Measurements from ENCODE around the gene CCNY. TPM values are rescaled to one million over a fixed set of nuclear protein-coding genes. Genes with fewer than 3 reads are reported as not detected.
A peak's percentile ranks its signal among the peaks of the same experiment; 100 is the strongest.

Gene CCNY
- total RNA-seq, 4 donors from 2014 or later: 23.9 to 68.1 (median 39.5) TPM

DNA sequence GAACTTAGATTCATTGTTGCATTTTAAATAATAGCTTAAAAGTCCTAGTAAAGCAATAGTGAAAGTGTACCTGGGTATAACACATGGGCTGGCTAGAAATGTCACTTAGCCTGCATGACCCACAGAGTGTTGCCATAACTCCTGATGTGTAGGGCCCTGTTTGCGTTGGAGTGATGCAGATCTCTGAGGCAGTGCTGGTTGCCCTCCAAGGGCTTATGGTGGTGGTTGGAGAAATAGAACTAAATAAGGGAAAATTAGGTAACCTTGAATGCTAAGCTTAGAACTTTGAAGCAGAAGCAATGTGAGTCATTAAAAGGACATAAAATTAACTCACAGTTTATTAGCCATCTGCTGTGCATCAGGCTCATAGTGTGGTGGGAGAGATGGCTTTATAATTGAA lies 105.7 kb downstream of the CCNY start:
- DNase-seq (no peak), ATAC-seq (peak in 1 of 2 donors; percentile 59)
- H3K4me3 ChIP-seq: no peak overlapping the region
- in situ Hi-C loops (cut with MboI; ENCODE audit: low sequenced_read_pairs in 4 of 4): no loop called here
- peaks cover 0 to 6% (median 0%) of the 10 kb centered on the region in 3 donors for H3K9me3 ChIP-seq
- no peaks in the 10 kb centered on the region for H3K36me3 ChIP-seq
- intact Hi-C loops (cut with DNase I; ENCODE audit: low total_unique reads): no loop called here
- peaks cover 14 to 35% of the 10 kb centered on the region in 2 donors for H3K4me1 ChIP-seq
- H3K27ac ChIP-seq: peak overlapping the region in 3 of 4 donors; percentile 24 to 55 (median 38)
- H3K27me3 ChIP-seq: no peaks in the 10 kb centered on the region
- TF ChIP-seq POLR2A (IDR thresholded peaks at IDR 0.05): no peak
- TF ChIP-seq, protein P1, sequence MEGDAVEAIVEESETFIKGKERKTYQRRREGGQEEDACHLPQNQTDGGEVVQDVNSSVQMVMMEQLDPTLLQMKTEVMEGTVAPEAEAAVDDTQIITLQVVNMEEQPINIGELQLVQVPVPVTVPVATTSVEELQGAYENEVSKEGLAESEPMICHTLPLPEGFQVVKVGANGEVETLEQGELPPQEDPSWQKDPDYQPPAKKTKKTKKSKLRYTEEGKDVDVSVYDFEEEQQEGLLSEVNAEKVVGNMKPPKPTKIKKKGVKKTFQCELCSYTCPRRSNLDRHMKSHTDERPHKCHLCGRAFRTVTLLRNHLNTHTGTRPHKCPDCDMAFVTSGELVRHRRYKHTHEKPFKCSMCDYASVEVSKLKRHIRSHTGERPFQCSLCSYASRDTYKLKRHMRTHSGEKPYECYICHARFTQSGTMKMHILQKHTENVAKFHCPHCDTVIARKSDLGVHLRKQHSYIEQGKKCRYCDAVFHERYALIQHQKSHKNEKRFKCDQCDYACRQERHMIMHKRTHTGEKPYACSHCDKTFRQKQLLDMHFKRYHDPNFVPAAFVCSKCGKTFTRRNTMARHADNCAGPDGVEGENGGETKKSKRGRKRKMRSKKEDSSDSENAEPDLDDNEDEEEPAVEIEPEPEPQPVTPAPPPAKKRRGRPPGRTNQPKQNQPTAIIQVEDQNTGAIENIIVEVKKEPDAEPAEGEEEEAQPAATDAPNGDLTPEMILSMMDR (IDR thresholded peaks at IDR 0.05 in 4 of 5, conservative IDR thresholded peaks at IDR 0.05 in 1 of 5): no peak

DNA sequence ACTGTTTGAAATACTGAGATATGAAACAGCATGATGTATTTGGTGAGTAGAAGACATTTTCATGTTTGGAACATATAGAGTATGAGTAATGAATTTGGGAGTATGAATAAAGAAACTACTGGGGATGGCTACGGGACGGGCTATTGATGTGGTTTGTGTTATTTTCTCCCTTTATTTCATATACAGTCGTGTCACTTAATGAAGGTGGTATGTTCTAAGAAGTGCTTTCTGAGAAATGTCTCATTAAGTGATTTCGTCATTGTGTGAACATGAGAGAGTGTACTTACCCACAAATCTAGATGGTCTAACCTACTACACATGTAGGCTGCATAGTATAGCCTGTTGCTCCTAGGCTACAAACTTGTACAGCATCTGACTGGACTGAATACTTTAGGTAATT lies 106.3 kb downstream of the CCNY start:
- in situ Hi-C loops (cut with MboI; ENCODE audit: low sequenced_read_pairs in 4 of 4): no loop called here
- peaks cover 0 to 6% (median 0%) of the 10 kb centered on the region in 3 donors for H3K9me3 ChIP-seq

DNA sequence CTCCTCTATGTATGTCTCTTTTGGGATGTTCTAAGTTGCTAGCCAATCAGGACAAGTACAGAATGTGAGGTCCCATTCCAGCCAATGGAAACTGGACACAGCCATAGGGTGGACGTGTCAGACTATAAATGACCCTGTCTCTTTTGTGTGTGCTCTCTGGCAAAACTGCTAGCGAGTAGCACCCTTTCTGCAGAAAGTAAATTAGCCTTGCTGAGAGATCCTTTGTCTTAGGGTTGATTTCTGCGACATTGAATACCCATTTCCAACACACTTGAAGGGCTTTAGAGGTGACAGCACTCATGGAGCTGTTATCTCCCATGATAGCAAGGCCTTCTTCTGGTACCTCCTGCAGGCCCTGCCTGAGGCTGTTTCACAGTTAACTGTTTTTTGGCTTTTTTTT lies 107.5 kb downstream of the CCNY start:
- Histone ChIP-seq H3K9me3 (peaks cover 0 to 6% (median 0%) of the 10 kb centered on the region in 3 donors), H3K4me3 (no peak overlapping the region), H3K27ac (peak overlapping the region in 1 of 4 donors; percentile 10), H3K27me3 (no peaks in the 10 kb centered on the region), H3K36me3 (no peaks in the 10 kb centered on the region), H3K4me1 (peaks cover 32 to 53% of the 10 kb centered on the region in 2 donors)
- in situ Hi-C loops (cut with MboI; ENCODE audit: low sequenced_read_pairs in 4 of 4) (no loop called here), intact Hi-C loops (cut with DNase I; ENCODE audit: low total_unique reads) (no loop called here)
- no peak for TF ChIP-seq POLR2A (IDR thresholded peaks at IDR 0.05)
- TF ChIP-seq, protein P1 (IDR thresholded peaks at IDR 0.05 in 4 of 5, conservative IDR thresholded peaks at IDR 0.05 in 1 of 5): no peak
- no peak for ATAC-seq
- DNase-seq: no peak

More for the DNA sequence above, 106.3 kb downstream of the CCNY start:
- intact Hi-C loops (cut with DNase I; ENCODE audit: low total_unique reads): no loop called here
- H3K4me3 ChIP-seq: no peak overlapping the region
- H3K27me3 ChIP-seq: no peaks in the 10 kb centered on the region
- peaks cover 20 to 41% of the 10 kb centered on the region in 2 donors for H3K4me1 ChIP-seq
- H3K27ac ChIP-seq: peak overlapping the region in 3 of 4 donors; percentile 24 to 55 (median 38)
- ATAC-seq: no peak
- no peak for DNase-seq
- TF ChIP-seq, protein P1 (IDR thresholded peaks at IDR 0.05 in 4 of 5, conservative IDR thresholded peaks at IDR 0.05 in 1 of 5): no peak
- TF ChIP-seq POLR2A (IDR thresholded peaks at IDR 0.05): no peak
- H3K36me3 ChIP-seq: no peaks in the 10 kb centered on the region

DNA sequence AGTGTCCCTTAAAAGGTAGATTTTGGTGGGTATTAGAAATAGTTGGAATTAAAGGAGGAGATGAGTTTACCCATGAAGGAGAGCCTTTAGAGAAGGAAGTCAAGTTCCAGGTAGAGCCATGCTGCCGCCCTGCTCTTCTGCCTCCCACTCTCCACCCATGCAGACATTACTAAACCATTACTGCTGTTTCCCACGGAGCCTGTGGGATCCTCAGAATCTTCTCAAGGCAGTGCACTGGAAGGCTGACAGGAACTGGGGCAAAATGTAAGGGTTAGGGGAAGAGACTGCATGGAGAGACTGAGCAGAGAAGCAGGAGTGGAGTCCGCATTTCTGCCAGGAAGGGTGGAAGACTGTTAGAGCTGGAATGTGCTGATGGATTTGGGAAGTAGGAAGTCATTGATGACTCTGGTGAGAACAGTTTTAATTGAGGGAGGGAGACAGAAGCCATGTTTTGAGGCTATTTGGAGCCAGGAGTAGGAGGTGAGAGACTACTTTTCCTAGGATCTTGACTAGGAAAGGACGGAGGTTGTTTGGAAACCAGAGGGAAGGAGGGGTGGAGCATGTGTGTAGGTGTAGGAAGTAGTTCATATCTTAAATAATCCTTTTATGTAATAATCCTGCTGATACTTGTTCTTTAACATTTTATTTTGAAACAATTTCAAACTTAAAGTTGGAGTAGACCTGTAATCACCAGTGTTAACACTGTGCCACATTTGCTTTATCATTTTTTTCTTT lies 109.0 kb downstream of the CCNY start:
- intact Hi-C loops (cut with DNase I; ENCODE audit: low total_unique reads): no loop called here

More for the DNA sequence above, 109.0 kb downstream of the CCNY start:
- DNase-seq: no peak
- in situ Hi-C loops (cut with MboI; ENCODE audit: low sequenced_read_pairs in 4 of 4): no loop called here
- TF ChIP-seq POLR2A (IDR thresholded peaks at IDR 0.05): no peak
- TF ChIP-seq, protein P1 (IDR thresholded peaks at IDR 0.05 in 4 of 5, conservative IDR thresholded peaks at IDR 0.05 in 1 of 5): no peak
- ATAC-seq: no peak
- peaks cover 43 to 65% of the 10 kb centered on the region in 2 donors for H3K4me1 ChIP-seq
- peaks cover 0 to 6% (median 0%) of the 10 kb centered on the region in 3 donors for H3K9me3 ChIP-seq
- no peaks in the 10 kb centered on the region for H3K36me3 ChIP-seq
- no peak overlapping the region for H3K4me3 ChIP-seq
- peak overlapping the region; percentile 27 to 79 (median 68) for H3K27ac ChIP-seq
- H3K27me3 ChIP-seq: no peaks in the 10 kb centered on the region
